DND-41 (cell line): ENCODE data around the gene ACSL6.

Source experiments
- CTCF ChIP-seq: IDR thresholded peaks from 2 replicates; pipeline ENCODE4 v1.5.1; 2012; ENCODE audit warnings: borderline replicate concordance, low read length, moderate library complexity, mild to moderate bottlenecking; ENCODE audit not compliant: poor library complexity, severe bottlenecking; ENCODE audit errors: extremely low read depth
- EZH2 ChIP-seq: IDR thresholded peaks from 3 replicates; pipeline ENCODE4 v1.6.1; 2012; ENCODE audit warnings: borderline replicate concordance, low read depth, mild to moderate bottlenecking, moderate library complexity, low read length, inconsistent platforms; ENCODE audit not compliant: severe bottlenecking

GRCh38 chr5:131973089-131973712 is 38.3 kb downstream of the ACSL6 start:
- TF ChIP-seq CTCF (no peak), EZH2 (no peak)
